ENCODE results near the gene HEMK1.

HEMK1 gene

GRCh38 chr3:50603261-50604109 lies 34.2 kb downstream of the HEMK1 start:
- no peak for DNase-seq

GRCh38 chr3:50604110-50604621 lies 34.8 kb downstream of the HEMK1 start:
- no peak for DNase-seq

DNA sequence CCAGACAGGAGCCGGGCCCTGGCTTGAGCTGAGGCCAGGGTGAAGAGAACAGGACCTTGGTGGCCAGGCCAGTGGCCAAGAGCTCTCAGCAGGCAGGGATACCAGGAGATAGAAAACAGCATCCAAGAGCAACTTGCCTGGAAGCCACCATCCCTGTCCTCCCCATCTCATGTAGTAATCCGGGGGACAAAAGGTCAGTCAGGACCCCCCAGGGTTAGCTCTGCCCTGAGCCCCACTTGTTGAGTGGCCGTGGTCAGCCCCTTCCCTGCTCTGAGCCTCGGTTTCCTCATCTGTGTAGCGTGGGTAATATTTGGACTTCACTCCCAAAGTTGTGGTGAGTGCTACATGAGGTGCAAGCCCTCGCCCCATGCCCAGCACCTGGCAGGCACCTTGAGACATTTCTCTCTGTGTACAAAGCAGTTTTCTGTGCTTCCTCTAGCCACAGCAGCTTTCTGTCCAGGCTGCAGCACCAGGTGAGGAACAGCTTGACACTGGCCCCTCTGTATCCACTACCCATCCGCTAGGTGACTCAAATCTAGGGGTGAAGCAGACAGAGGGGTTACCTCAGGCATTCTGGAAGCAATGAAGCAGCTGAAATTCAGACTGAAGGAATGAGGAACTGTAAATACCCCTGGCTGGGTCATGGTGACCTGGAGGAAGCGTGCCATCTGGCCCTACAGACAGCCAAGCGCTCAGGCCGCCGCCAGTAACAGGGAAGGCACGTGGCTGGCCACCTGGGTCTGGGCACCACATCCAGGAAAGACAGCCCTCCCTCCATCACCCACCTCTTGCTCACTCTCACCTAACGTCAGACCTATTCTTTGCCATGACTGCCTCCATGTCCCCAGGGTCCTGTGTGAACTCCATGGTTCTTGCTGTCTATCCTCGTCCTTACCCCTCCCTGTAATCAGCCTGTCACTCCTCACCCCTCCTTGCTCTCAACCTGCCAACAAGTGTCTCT lies 35.6 kb downstream of the HEMK1 start:
- DNase-seq: no peak

GRCh38 chr3:50605901-50606326 lies 36.6 kb downstream of the HEMK1 start:
- no peak for DNase-seq

- no peak for DNase-seq
Measured at GRCh38 chr3:50606596-50606995, 37.3 kb downstream of the HEMK1 start.

DNA sequence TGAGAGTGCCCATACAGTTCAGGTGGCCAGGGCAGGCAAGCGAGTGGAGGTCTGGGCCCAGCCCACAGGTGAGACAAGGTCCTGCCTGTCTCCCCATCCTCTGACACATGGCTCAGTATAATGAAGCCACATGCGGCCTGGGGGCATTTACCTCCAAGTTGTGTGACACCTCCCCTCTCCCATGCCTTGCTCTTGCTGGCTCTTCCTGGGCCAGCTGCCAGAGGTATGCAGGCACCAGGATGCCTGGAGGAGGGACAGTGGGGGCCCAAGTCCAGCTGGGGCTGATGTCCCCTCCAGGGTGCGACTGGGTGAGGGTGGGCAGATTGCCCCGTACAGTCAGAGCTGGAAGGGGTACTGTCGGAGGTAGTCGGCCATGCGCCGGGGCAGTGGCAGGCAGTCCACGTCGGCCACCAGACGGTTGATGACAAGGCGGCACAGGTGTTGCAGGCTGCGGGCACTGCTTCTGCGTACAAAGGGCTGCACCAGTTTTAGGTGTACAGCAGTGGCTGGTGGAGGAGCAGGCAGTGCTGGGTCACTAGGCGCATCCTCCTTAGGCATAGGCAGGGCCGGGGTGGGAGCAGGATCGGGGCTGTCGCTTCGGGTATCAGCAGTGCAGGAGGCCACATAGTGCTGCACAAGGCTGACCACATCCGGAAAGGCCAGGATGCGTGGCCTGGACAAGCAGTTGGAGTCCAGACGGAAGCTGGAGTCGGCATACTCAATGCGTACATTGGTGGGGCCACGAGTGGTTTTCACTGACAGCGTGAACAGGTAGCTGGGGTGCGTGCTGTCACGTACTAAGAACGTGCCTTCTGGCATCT lies 38.2 kb downstream of the HEMK1 start:
- DNase-seq: no peak

DNA sequence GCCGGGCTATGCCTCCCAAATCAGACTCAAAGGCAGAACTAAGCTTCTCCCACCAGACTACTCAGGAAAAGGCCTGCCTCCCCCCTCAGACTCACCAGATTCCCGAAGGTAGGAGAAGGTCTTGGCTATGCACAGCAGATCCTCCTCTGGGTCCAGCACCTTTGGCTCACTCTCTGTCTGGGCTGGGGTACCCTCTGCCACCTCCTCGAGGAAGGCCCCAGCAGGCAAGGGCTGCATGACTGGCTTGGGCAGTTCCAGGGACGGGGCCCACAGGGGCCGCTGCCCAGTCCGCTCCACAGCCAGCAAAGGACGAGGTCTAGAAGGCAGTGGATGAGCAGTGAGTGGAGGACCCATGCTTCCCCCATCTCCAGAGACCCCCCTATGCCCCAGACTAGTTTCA lies 39.0 kb downstream of the HEMK1 start:
- DNase-seq: no peak

- no peak for DNase-seq
Measured at GRCh38 chr3:50609071-50609762, 39.9 kb downstream of the HEMK1 start.

GRCh38 chr3:50609763-50610085 lies 40.4 kb downstream of the HEMK1 start:
- no peak for DNase-seq

DNA sequence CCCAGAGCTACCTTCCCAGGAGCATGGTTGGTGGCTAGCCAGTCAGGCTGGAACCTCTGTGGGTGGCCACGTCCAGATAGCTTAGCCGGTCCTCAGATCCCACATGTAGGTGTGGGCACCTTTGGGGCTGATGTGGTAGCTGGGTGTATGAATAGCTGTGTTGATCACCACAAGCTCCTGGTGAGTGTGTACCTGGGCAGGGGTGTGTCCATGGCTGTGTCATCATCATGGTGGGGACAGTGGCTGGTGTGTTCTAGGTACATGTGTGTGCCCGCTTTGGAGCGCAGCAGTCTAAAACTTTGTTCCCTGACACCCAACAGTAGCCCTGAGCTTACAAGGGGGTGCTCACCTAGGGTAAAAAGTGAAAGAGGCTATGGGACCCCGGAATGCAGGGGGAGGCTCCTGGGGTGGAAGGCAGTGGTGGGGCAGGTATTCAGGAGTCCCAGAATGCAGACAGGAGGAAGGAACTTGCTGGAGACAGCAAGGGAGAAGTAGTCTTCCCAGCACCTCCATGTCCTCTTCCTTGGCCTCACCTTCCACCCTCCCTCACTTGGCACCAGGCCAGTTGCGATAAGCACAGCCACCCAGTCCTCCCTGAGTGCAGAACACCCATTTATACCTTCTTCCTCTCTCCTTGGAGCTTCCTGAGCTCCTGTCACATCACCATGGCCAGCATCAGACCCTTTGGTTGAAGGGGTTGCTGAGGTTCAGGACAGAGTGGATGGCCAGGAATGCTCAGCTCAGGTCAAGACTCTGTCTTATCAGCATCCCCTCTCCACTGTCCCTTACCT lies 41.1 kb downstream of the HEMK1 start:
- DNase-seq: peak; percentile 46

DNA sequence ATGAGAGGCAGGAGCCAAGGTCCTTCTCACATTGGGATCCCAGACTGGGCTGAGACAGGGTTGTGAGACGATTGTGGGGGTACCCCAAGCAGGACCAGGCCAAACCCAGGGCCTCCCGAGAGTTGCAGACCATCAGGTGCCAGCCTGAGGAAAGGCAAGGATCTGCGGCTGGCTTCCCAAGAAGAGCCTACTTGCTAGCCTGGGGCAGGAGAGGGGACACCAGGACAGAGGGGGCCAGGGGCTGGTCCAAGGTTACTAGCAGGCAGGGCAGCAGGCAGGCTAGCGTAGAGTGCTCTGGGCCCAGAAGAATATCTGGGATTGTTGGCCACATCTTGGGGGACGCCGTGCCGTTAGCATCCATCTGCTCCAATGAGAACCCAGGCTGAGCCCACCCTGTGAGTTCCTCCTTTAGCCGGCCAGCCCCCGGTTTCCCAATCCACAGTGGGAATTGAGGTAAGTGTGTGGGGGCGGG lies 41.7 kb downstream of the HEMK1 start:
- DNase-seq: no peak

GRCh38 chr3:50611464-50612233 lies 42.3 kb downstream of the HEMK1 start, which contains the start of gene CISH:
Gene CISH (minus strand): TSS chr3:50611774. CDS start chr3:50611650, 124 bp downstream.
- DNase-seq: peak; percentile 100

DNA sequence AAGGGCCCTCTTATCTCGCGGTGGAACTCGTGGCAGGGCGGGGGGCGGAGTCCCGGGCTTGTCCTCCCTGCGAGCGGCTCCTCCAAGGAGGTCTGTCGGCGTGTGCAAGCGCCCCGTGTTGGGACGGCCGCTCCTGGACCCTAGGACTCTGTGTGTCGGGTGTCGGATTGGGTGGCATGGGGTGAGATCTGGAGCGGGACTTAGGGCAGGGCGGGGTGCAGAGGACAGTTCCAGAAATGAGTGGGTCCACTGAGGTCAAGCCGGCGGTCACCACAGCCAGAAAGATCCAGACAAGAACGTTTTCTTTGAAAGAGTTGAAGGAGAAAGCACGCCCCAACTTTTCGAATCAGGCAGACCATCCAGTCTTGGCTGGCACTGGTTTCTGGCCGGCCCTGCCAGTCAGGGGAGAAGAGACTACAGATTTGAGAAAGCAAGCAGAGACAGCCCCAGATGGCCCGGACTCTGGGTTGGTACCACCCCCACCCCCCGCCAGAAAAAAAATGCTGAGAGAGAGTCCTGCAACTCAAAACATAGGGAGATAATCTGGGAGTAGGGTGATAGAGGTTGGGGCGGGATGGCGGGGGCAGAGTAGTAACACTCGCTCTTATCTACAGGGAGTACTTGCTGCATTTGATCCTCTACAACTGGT lies 43.0 kb downstream of the HEMK1 start:
- DNase-seq: no peak

- DNase-seq: no peak
Measured at GRCh38 chr3:50612970-50613846, 43.9 kb downstream of the HEMK1 start.

- DNase-seq: no peak
Measured at GRCh38 chr3:50615190-50615589, 45.9 kb downstream of the HEMK1 start.

- DNase-seq: peak; percentile 75
Measured at GRCh38 chr3:50616003-50616769, 46.9 kb downstream of the HEMK1 start.

DNA sequence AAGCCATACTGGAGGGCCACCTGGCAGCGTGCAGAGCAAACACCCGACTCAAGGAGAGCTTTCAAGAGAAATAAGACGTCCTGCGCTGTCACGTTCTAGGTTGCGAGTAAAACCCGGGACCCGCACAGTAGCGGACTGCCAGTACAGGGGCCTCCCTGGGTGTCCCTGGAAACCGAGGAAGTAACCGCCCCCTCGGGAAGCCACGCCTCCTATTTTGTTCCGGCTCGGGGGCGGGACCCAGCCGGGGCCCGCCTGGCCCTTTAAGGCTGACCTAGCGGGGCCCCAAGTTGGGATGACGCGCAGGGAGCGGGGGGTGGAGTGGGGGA lies 47.4 kb downstream of the HEMK1 start:
- DNase-seq: peak; percentile 91
